ENCODE data around the gene AKT2.

GRCh38 chr19:40191836-40192646, 93.1 kb downstream of the AKT2 start:
- no peak for TF ChIP-seq CTCF (IDR thresholded peaks at IDR 0.05)
- TF ChIP-seq POLR2A (IDR thresholded peaks at IDR 0.05) = no peak

All from body of pancreas (tissue), 4 donors.